Gastroesophageal sphincter (tissue), 4 donors: ENCODE measurements around the gene ANKS1B. TPM values are rescaled to one million over a fixed set of nuclear protein-coding genes. Genes with fewer than 3 reads are reported as not detected.
"Not testable (repeated sequence)": the region's sequence is repeated elsewhere in the genome, so short reads cannot be mapped to it uniquely, and the experiment has no call there.

ENCODE experiments used
- ATAC-seq: fragments of 150-250 bp; one replicate; pipeline ENCODE4 v1.9.1; 2016; ENCODE audit warnings: mild to moderate bottlenecking, moderate library complexity
- H3K27ac ChIP-seq, 4 donors: fragments of 200-600 bp; sonication (generic) in 3 of 4; 1 replicate in 3 of 4; 2 replicates in 1 of 4; pipeline ENCODE4 v1.5.1; 2016 to 2019
- H3K27me3 ChIP-seq: fragments of 200-600 bp; sonication (generic); one replicate; pipeline ENCODE4 v1.5.1; 2019
- H3K36me3 ChIP-seq, 2 donors: fragments of 200-600 bp; sonication (generic); one replicate each; pipeline ENCODE4 v1.5.1; 2019; ENCODE audit warnings: control low read depth in 1 of 2
- H3K4me1 ChIP-seq, 3 donors: fragments of 200-600 bp; sonication (generic); 1 replicate in 2 of 3; 2 replicates in 1 of 3; pipeline ENCODE4 v1.5.1; 2016 to 2019; ENCODE audit warnings: control low read depth in 2 of 3
- H3K4me3 ChIP-seq, 2 donors: fragments of 200-600 bp; sonication (generic); one replicate each; pipeline ENCODE4 v1.5.1; 2019; ENCODE audit warnings: mild to moderate bottlenecking in 1 of 2, moderate library complexity in 1 of 2
- H3K9me3 ChIP-seq, 3 donors: fragments of 200-600 bp; sonication (generic); one replicate each; pipeline ENCODE4 v1.5.1; 2017 to 2019; ENCODE audit warnings: control low read depth in 2 of 3
- EP300 ChIP-seq: sonication (generic); formaldehyde crosslinking; IDR thresholded peaks from one replicate; pipeline ENCODE4 v1.6.1; 2017; ENCODE audit warnings: antibody characterized with exemption, mild to moderate bottlenecking
- POLR2A ChIP-seq, 2 donors: fragments of 450-650 bp; IDR thresholded peaks; one replicate each; pipeline ENCODE4 v1.6.1; 2017; ENCODE audit warnings: antibody characterized with exemption in 2 of 2, mild to moderate bottlenecking in 2 of 2, moderate library complexity in 1 of 2
- POLR2AphosphoS5 ChIP-seq: sonication (generic); formaldehyde crosslinking; IDR thresholded peaks from one replicate; pipeline ENCODE4 v1.6.1; 2017; ENCODE audit warnings: antibody characterized with exemption
- WGBS, 2 donors: methylation state at CpG; one replicate each; pipeline ENCODE4 v1.1.5; 2018; ENCODE audit warnings: low coverage in 1 of 2; 5-methylcytosine and 5-hydroxymethylcytosine counted together
- total RNA-seq, 4 donors: library from RNA; depleted of rRNA; stranded (reverse); fragments of >200 nt; gene quantifications; one replicate each; pipeline ENCODE4 v1.1.0, GENCODE V29; 2016
- TF ChIP-seq, protein P1 (sequence below), 4 experiments: fragments of 200-600 bp in 2 of 4; fragments of 450-650 bp in 2 of 4; sonication (generic) in 1 of 4; IDR thresholded peaks; one replicate each; pipeline ENCODE4 v1.5.1; 2017 to 2019; ENCODE audit warnings: antibody characterized with exemption in 4 of 4, mild to moderate bottlenecking in 2 of 4, moderate library complexity in 2 of 4

The ANKS1B gene
- total RNA-seq, 4 donors from 2014 or later, result 9.9 to 31.1 (median 21.4) TPM

DNA sequence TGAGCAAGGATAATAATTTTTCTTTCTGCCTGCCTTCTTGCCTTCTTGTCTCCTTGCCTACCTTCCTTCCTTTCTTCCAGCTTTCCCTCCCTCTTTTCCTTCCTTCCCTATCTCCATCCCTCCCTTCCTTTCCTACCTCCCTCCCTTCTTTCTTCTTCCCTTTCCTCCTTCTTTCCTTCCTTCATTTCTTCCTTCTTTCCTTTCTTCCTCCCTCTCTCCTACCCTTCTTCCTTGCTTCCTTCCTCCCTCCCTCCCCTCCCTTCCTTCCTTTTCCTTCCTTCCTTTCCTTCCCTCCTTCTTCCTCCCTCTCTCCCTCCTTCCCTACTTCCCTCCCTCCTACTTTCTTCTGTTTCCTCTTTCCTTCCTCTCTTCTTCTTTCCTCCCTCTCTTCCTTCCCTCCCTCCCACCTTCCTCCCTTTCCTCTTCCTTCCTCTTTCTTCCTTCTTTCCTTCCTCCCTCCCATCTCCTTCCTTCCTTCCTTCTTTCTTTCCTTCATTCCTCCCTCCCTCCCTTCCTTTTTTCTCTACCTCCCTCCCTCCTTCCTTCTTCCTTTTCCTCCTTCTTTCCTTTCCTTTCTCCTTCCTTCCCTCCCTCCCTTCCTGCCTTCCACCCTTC lies 1009.9 kb downstream of the ANKS1B start:
- TF ChIP-seq EP300, result no peak
- TF ChIP-seq POLR2AphosphoS5, result no peak
- TF ChIP-seq POLR2A (IDR thresholded peaks at IDR 0.05), result no peak
- TF ChIP-seq, protein P1, sequence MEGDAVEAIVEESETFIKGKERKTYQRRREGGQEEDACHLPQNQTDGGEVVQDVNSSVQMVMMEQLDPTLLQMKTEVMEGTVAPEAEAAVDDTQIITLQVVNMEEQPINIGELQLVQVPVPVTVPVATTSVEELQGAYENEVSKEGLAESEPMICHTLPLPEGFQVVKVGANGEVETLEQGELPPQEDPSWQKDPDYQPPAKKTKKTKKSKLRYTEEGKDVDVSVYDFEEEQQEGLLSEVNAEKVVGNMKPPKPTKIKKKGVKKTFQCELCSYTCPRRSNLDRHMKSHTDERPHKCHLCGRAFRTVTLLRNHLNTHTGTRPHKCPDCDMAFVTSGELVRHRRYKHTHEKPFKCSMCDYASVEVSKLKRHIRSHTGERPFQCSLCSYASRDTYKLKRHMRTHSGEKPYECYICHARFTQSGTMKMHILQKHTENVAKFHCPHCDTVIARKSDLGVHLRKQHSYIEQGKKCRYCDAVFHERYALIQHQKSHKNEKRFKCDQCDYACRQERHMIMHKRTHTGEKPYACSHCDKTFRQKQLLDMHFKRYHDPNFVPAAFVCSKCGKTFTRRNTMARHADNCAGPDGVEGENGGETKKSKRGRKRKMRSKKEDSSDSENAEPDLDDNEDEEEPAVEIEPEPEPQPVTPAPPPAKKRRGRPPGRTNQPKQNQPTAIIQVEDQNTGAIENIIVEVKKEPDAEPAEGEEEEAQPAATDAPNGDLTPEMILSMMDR (IDR thresholded peaks at IDR 0.05), result no peak
- Histone ChIP-seq H3K4me3 (no peak overlapping the region), H3K27ac (no peak overlapping the region)

DNA sequence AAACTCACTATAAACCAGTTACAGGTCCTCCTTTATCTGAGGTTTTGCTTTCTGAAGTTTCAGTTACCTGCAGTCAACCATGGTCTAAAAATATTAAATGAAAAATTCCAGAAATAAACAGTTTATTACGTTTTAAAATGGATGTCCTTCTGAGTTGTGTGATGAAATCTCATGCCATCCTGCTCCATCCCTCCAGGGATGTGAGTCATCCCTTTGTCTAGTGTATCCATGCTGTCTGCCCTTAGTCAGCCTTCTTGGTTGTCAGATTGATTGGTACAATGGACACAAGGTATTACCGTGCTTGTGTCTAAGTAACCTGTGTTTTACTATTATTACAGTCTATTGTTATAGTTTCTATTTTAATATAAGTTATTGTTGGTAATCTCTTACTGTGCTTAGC lies 1011.3 kb downstream of the ANKS1B start:
- Histone ChIP-seq H3K9me3 (no peaks in the 10 kb centered on the region), H3K36me3 (no peaks in the 10 kb centered on the region), H3K27ac (no peak overlapping the region), H3K4me3 (no peak overlapping the region), H3K4me1 (no peaks in the 10 kb centered on the region), H3K27me3 (no peaks in the 10 kb centered on the region)
- 60 to 75% methylated on average over 2 of the region's 2 CpGs for WGBS, 2 donors
- ATAC-seq, result no peak
- no peak for TF ChIP-seq POLR2AphosphoS5
- no peak for TF ChIP-seq POLR2A (IDR thresholded peaks at IDR 0.05)
- TF ChIP-seq EP300, result no peak
- TF ChIP-seq, protein P1 (IDR thresholded peaks at IDR 0.05), result no peak

More for the DNA sequence above, 1009.9 kb downstream of the ANKS1B start:
- no peaks in the 10 kb centered on the region for H3K27me3 ChIP-seq
- H3K9me3 ChIP-seq, result no peaks in the 10 kb centered on the region
- no peaks in the 10 kb centered on the region for H3K4me1 ChIP-seq
- H3K36me3 ChIP-seq, result no peaks in the 10 kb centered on the region
- no peak for ATAC-seq

DNA sequence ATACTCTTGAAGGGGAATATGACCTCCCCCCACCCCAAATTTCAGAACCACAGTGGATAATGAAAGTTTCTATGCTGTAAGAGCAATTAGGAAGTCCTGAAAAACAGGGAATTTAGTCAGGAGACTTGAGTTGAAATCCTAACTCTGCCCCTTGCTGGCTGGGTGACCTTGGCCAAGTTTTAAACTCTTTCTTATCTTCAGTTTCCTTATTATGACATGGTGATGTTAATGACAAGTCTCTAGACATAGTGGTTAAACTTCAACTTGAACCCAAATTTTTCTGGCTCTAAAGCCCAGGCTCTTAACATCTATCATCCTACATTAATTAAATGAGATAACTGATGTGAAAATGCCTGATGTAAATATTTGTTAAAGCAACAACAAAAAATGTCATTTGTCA lies 1013.8 kb downstream of the ANKS1B start:
- H3K27me3 ChIP-seq, result no peaks in the 10 kb centered on the region
- H3K27ac ChIP-seq, result no peak overlapping the region
- no peak for TF ChIP-seq EP300
- no peak for TF ChIP-seq POLR2A (IDR thresholded peaks at IDR 0.05)
- TF ChIP-seq, protein P1 (IDR thresholded peaks at IDR 0.05), result no peak
- no peak for TF ChIP-seq POLR2AphosphoS5
- no peaks in the 10 kb centered on the region for H3K4me1 ChIP-seq
- ATAC-seq, result no peak
- no peaks in the 10 kb centered on the region for H3K36me3 ChIP-seq
- H3K9me3 ChIP-seq, result no peaks in the 10 kb centered on the region
- H3K4me3 ChIP-seq, result no peak overlapping the region

DNA sequence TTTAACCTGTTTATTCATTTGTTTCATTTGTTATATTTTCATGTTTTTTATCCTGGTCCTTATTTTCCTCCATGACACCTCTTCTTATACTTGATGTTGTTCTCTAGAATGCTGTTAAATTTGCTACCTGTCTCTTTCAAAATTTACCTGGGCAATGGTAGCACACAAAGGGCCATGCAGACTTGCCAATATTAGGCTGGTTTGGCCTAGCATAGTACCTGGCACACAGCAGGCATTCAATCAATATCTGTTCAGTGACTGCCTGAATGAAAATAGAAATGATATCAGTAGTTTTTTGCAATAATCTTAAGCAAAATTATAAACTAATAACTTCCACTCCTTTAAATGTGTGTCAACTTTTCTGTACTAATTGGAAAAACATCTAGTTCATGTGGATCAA lies 1014.5 kb downstream of the ANKS1B start:
- no peak overlapping the region for H3K27ac ChIP-seq
- no peaks in the 10 kb centered on the region for H3K4me1 ChIP-seq
- ATAC-seq, result no peak
- H3K9me3 ChIP-seq, result no peaks in the 10 kb centered on the region
- H3K4me3 ChIP-seq, result no peak overlapping the region
- TF ChIP-seq, protein P1 (IDR thresholded peaks at IDR 0.05), result no peak
- no peak for TF ChIP-seq EP300
- TF ChIP-seq POLR2AphosphoS5, result no peak
- no peak for TF ChIP-seq POLR2A (IDR thresholded peaks at IDR 0.05)
- no peaks in the 10 kb centered on the region for H3K27me3 ChIP-seq
- no peaks in the 10 kb centered on the region for H3K36me3 ChIP-seq

DNA sequence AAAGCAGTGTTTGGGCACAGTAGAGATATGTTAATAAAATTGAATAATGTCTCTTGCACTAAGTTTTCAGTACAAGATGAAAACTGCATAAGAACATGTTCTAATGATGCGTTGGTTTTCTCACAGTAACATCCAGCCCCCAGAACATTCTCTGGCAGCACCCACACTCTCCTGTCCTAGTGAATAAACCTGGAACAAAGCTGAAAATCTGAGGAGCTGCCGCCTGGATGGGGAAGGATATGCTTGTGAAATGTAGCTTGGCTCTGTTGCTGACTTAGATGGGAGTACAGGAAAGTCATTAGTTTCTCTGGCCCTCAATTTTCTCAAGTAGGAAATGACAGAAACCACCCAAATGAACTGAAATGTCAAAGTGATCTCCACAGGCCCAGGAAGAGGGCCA lies 1015.8 kb downstream of the ANKS1B start:
- no peaks in the 10 kb centered on the region for H3K36me3 ChIP-seq
- H3K4me1 ChIP-seq, result no peaks in the 10 kb centered on the region
- no peak for ATAC-seq
- H3K4me3 ChIP-seq, result no peak overlapping the region
- no peaks in the 10 kb centered on the region for H3K27me3 ChIP-seq
- no peaks in the 10 kb centered on the region for H3K9me3 ChIP-seq
- TF ChIP-seq POLR2A (IDR thresholded peaks at IDR 0.05) (no peak), POLR2AphosphoS5 (no peak), EP300 (no peak)
- TF ChIP-seq, protein P1 (IDR thresholded peaks at IDR 0.05), result no peak
- WGBS, 2 donors, result 59 to 64% methylated on average over 1 to 2 of the region's 2 CpGs
- H3K27ac ChIP-seq, result no peak overlapping the region

DNA sequence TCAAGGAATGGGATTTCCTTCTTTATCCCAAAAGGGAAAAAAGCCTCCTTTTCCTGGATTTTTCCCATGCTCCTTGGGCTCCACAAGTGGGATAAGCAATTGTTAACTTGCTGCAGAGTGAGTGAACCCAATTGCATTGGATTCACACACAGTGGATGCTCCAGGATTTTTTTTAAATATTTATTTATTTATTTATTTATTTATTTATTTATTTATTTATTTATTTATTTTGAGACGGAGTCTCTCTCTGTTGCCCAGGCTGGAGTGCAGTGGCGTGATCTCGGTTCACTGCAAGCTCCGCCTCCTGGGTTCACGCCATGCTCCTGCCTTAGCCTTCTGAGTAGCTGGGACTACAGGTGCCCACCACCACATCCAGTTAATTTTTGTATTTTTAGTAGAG lies 1027.6 kb downstream of the ANKS1B start:
- 91% methylated on average over 5 of the region's 5 CpGs; no CpG with 5 or more reads in 1 of the 2 donors for WGBS, 2 donors
- H3K36me3 ChIP-seq, H3K27me3 ChIP-seq, ATAC-seq, H3K27ac ChIP-seq, H3K4me3 ChIP-seq, H3K4me1 ChIP-seq, H3K9me3 ChIP-seq: not testable (repeated sequence)
